OCI-LY1 (cell line): ENCODE results near the gene CD2.

ENCODE experiments used
- H2AFZ ChIP-seq: fragments of 200-600 bp; sonication (generic), shearing (Covaris generic); 2 replicates; pipeline ENCODE4 v1.6.0; 2014; ENCODE audit warnings: antibody characterized with exemption, mild to moderate bottlenecking, low read length
- H3F3A ChIP-seq: fragments of 200-600 bp; sonication (generic), shearing (Covaris generic); 2 replicates; pipeline ENCODE4 v1.6.0; 2014; ENCODE audit warnings: mild to moderate bottlenecking, antibody characterized with exemption, low read length, moderate library complexity; ENCODE audit not compliant: insufficient read depth
- H3K27ac ChIP-seq: fragments of 200-600 bp; sonication (generic); 2 replicates; pipeline ENCODE4 v1.5.1; 2014; ENCODE audit warnings: low read length, mixed run types, mild to moderate bottlenecking, low read depth; ENCODE audit not compliant: poor library complexity, severe bottlenecking
- H3K27me3 ChIP-seq: fragments of 200-600 bp; sonication (generic); 2 replicates; pipeline ENCODE4 v1.6.0; 2014; ENCODE audit warnings: antibody characterized with exemption, mild to moderate bottlenecking, low read length, moderate library complexity; ENCODE audit not compliant: insufficient read depth
- H3K36me3 ChIP-seq: fragments of 200-600 bp; sonication (generic); 2 replicates; pipeline ENCODE4 v1.6.1; 2014; ENCODE audit warnings: mild to moderate bottlenecking, antibody characterized with exemption, low read length, moderate library complexity, mixed read lengths; ENCODE audit not compliant: insufficient read depth
- H3K4me1 ChIP-seq: fragments of 200-600 bp; sonication (generic); 2 replicates; pipeline ENCODE4 v1.5.1; 2014; ENCODE audit warnings: mild to moderate bottlenecking, low read length, moderate library complexity; ENCODE audit not compliant: insufficient read depth, severe bottlenecking
- H3K4me2 ChIP-seq: fragments of 200-600 bp; sonication (generic), shearing (Covaris generic); 2 replicates; pipeline ENCODE4 v1.6.1; 2014; ENCODE audit warnings: low read length
- H3K4me3 ChIP-seq: fragments of 200-600 bp; sonication (generic); 2 replicates; pipeline ENCODE4 v1.5.1; 2014; ENCODE audit warnings: low read length, low read depth, mild to moderate bottlenecking, mixed read lengths; ENCODE audit not compliant: poor library complexity, severe bottlenecking
- H3K79me2 ChIP-seq: fragments of 200-600 bp; shearing (Covaris generic); 2 replicates; pipeline ENCODE4 v1.6.1; 2016; ENCODE audit warnings: mixed run types, low read length, mixed read lengths; ENCODE audit not compliant: insufficient read depth
- H3K9ac ChIP-seq: fragments of 200-600 bp; sonication (generic), shearing (Covaris generic); 2 replicates; pipeline ENCODE4 v1.6.1; 2014; ENCODE audit warnings: mild to moderate bottlenecking, low read length, mixed read lengths
- H3K9me2 ChIP-seq: fragments of 200-600 bp; sonication (generic), shearing (Covaris generic); 2 replicates; pipeline ENCODE4 v1.6.1; 2014; ENCODE audit warnings: low read depth, mild to moderate bottlenecking, low read length, mixed read lengths
- H3K9me3 ChIP-seq: fragments of 200-600 bp; shearing (Covaris generic); 2 replicates; pipeline ENCODE4 v1.6.1; 2014; ENCODE audit warnings: low read length, mixed read lengths
- H4K20me1 ChIP-seq: fragments of 200-600 bp; sonication (generic), shearing (Covaris generic); 2 replicates; pipeline ENCODE4 v1.6.0; 2016; ENCODE audit warnings: mild to moderate bottlenecking, low read length; ENCODE audit not compliant: insufficient read depth
- CTCF ChIP-seq: fragments of 200-600 bp; sonication (generic), shearing (Covaris generic); IDR thresholded peaks from 2 replicates; pipeline ENCODE4 v1.5.1; 2017; ENCODE audit warnings: mild to moderate bottlenecking, antibody characterized with exemption, low read length, moderate library complexity, mixed read lengths
- EZH2 ChIP-seq: fragments of 200-600 bp; sonication (generic), shearing (Covaris generic); IDR thresholded peaks from 2 replicates; pipeline ENCODE4 v1.8.0; 2017; ENCODE audit warnings: borderline replicate concordance, mixed run types, mild to moderate bottlenecking, antibody characterized with exemption, low read length, moderate library complexity, mixed read lengths

Gene CD2

GRCh38 chr1:116762281-116762680, 8.1 kb downstream of the CD2 start:
- Histone ChIP-seq H4K20me1 (no peaks in the 10 kb centered on the region), H3F3A (no peaks in the 10 kb centered on the region), H3K27me3 (no peaks in the 10 kb centered on the region), H3K4me2 (no peak overlapping the region), H3K9ac (no peak overlapping the region), H3K36me3 (no peaks in the 10 kb centered on the region), H2AFZ (no peak overlapping the region), H3K9me3 (no peaks in the 10 kb centered on the region), H3K9me2 (no peaks in the 10 kb centered on the region), H3K79me2 (no peaks in the 10 kb centered on the region), H3K4me3 (no peak overlapping the region), H3K4me1 (no peaks in the 10 kb centered on the region), H3K27ac (no peak overlapping the region)
- TF ChIP-seq EZH2 (no peak), CTCF (no peak)

- no peak overlapping the region for H3K4me2 ChIP-seq
- no peak overlapping the region for H3K27ac ChIP-seq
- H3K9me3 ChIP-seq = no peaks in the 10 kb centered on the region
- no peaks in the 10 kb centered on the region for H3K9me2 ChIP-seq
- no peaks in the 10 kb centered on the region for H3K27me3 ChIP-seq
- no peaks in the 10 kb centered on the region for H4K20me1 ChIP-seq
- no peak overlapping the region for H3K9ac ChIP-seq
- H3K4me3 ChIP-seq = no peak overlapping the region
- no peaks in the 10 kb centered on the region for H3K4me1 ChIP-seq
- H3K79me2 ChIP-seq = no peaks in the 10 kb centered on the region
- H2AFZ ChIP-seq = no peak overlapping the region
- H3F3A ChIP-seq = no peaks in the 10 kb centered on the region
- TF ChIP-seq EZH2 (no peak), CTCF (no peak)
- no peaks in the 10 kb centered on the region for H3K36me3 ChIP-seq
These were observed 8.5 kb downstream of the CD2 start for GRCh38 chr1:116762781-116763115.

- no peaks in the 10 kb centered on the region for H3K9me3 ChIP-seq
- H3F3A ChIP-seq = no peaks in the 10 kb centered on the region
- TF ChIP-seq CTCF (no peak), EZH2 (no peak)
- no peak overlapping the region for H3K4me2 ChIP-seq
- no peak overlapping the region for H3K4me3 ChIP-seq
- H3K79me2 ChIP-seq = no peaks in the 10 kb centered on the region
- H3K9ac ChIP-seq = no peak overlapping the region
- H3K36me3 ChIP-seq = no peaks in the 10 kb centered on the region
- no peak overlapping the region for H3K27ac ChIP-seq
- H4K20me1 ChIP-seq = no peaks in the 10 kb centered on the region
- H3K27me3 ChIP-seq = no peaks in the 10 kb centered on the region
- no peaks in the 10 kb centered on the region for H3K9me2 ChIP-seq
- no peak overlapping the region for H2AFZ ChIP-seq
- H3K4me1 ChIP-seq = no peaks in the 10 kb centered on the region
These were observed 9.0 kb downstream of the CD2 start for GRCh38 chr1:116763116-116763786.
